ENCODE measurements around the gene SERINC5.
"Not testable (repeated sequence)": the region's sequence is repeated elsewhere in the genome, so short reads cannot be mapped to it uniquely, and the experiment has no call there.

Gene SERINC5

GRCh38 chr5:80125962-80126480, 129.8 kb downstream of the SERINC5 start:
- no peak for DNase-seq

- no peak for DNase-seq
Measured at GRCh38 chr5:80125022-80125961, 130.6 kb downstream of the SERINC5 start.

GRCh38 chr5:80124121-80124918, 131.5 kb downstream of the SERINC5 start:
- no peak for DNase-seq

DNA sequence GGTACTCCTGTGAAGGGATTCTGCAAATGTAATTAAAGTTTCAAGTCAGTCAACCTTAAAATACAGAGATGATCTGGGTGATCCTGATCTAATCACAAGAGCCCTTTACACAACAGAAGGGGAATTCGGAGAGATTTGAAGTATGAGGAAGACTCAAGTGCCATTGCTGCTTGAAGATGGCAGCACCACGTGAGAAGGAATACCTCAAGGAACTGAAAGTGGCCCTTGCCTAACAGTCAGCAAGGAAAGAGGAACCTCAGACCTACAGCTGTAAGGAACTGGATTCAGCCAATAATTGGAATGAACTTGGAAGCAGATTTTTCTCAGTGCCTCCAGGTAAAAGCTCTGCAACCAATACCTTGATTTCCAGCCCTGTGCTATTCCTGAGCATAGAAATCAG, 133.3 kb downstream of the SERINC5 start:
- DNase-seq: no peak

DNA sequence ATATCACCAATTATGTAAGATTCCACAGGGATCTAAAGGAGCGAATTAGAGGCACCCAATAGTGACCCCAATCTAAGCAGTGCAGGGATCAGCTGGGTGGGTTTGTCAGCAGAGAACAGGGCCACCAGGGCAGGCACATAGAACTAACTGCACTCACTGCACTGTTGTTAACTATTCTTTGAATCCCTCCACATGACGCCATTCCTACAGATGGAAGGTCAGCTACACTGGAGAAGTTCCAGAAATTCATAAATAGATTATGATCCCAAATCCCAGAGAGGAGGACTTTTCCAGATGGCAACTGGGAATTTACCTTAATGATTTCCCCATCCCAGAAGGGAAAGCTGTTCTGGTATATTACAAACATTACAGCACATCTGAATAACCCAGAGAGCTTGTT, 136.5 kb downstream of the SERINC5 start:
- DNase-seq: no peak

DNA sequence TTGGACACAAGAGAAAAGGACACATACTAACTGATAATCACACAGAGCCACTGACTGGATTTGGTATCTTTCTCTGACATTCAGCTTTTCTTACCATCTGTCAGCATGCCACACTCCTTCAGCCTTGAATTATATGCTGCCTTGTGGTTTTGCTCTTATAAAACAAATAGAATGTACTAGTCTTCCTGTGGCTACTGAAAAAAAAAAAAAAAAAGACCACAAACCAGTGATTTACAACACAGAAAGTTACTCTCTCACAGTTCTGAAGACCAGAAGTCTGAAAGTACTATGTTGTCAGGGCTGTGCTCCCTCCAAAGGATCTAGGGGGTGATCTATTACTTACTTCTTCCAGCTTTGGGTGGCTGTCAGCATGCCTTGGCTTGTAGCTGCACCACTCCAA, 138.4 kb downstream of the SERINC5 start:
- no peak for DNase-seq

DNA sequence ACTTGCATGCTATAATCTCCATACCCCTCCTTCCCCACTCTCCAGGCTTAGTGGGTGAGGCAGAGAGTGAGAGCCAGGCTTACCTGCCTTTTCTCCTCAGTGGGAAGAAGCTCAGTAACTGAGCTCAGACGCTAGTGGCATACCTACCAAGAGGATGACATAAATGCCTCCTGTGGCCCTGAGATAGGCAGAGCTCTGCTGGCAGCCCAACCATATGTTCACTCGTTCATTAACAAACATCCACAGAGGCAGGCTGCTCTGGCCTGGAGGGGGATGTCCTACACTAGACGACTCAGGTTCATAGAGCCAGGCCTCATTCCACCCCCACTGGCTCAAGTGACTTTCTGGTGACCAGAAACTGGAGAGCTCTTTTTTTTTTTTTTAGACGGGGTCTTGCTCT, 139.4 kb downstream of the SERINC5 start:
- no peak for DNase-seq

GRCh38 chr5:80116000-80116399, 139.8 kb downstream of the SERINC5 start:
- DNase-seq: no peak

GRCh38 chr5:80114860-80115259, 141.0 kb downstream of the SERINC5 start:
- no peak for DNase-seq

DNA sequence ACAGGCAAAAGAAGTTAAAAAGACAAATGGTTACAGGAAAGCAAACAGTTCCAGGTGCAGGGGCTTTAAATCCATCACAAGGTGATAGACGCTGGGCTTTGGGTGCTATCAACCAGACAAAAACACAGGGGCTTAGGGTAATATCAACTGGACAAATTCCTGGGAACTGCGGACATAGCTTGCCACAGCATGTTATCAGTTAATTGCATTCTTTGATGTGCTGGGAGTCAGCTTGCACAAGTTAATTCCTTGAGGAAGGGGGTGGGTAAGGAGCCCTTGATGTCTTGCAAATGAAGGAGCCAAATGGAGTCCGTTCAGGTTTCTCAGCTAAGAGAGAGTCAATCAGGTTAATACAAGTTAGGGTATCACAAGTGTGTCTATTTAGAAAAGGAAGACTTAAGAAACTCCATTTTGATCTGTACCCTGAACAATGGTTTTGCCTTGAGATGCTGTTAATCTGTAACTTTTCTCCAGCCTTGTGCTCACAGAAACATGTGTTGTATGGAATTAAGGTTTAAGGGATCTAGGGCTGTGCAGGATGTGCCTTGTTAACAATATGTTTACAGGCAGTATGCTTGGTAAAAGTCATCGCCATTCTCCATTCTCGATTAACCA, 144.4 kb downstream of the SERINC5 start:
- not testable (repeated sequence) for DNase-seq

DNA sequence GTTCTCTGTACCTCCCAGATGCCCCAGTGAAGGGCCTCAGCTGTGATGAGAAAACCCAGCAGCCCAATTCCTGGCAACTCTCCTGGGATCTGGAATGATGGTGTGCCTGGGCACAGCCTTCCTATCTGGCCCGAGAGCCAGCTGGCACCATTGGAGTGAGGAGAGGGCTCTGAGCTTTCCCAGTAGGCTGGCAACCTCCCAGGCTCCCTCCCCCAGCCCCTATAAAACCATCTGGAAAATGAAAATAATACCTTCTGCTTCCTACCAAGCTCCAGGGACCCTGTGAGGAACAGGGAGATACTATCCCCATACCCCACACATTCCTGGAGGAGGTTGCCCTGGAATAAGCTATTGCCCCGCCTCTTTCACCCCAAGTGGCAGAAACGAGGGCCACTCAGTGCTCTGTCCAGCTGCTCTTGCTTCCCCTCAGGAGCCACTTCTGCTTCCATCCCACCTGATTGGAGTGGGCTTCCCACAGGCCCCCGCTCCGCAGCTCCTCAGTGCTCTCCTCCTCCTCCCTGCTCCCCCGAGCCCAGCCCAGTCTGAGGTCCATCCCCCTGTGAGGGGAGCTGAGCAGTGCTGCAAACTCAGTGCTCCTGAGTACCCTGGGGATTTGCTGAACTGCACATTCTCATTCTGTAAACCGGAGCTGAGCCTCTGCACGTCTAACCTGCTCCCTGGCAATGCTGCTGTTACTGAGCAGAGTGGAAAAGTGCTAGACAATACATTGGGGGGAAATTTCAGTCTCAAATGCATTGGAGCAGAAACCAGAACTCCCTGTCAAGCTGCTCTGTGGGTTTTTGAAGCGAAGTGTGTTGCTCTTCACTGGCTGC, 146.0 kb downstream of the SERINC5 start:
- DNase-seq: no peak

- DNase-seq: no peak
Measured at GRCh38 chr5:80106916-80107315, 148.9 kb downstream of the SERINC5 start.

DNA sequence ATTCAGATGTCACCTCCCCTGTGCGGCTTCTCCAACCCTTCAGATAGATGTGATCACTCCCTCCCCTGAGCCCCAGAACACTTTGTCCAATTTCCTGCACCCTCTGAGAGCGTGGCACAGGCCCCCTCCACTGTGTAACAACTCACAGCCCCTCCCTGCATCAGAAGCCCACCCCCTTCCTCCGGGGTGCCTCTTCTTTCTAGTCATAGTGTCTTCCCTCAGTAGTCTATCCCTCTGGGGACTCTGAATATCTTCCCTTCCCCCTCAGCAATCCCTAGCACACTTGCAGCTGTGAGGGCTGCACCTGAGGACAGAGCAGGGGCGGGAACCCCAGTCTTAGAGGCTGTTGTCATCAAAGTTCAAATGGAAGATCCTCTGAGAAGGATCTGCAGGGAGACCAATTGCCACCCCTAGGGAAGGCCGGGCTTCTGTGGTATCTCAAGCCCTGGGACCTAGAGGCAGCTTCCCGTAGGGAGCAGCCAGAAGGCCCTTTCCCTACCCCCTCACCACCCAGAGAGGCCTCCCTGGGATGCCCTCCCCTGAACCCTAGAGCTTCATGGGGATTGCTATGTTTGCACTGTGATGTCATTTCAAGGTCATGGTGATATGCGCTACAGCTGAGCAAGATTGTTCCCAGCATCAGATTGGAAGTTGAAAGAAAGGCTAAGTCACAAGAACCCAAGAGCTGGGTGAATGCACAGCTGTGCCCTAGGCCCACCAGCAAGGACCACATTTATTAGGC, 150.0 kb downstream of the SERINC5 start:
- DNase-seq: no peak

DNA sequence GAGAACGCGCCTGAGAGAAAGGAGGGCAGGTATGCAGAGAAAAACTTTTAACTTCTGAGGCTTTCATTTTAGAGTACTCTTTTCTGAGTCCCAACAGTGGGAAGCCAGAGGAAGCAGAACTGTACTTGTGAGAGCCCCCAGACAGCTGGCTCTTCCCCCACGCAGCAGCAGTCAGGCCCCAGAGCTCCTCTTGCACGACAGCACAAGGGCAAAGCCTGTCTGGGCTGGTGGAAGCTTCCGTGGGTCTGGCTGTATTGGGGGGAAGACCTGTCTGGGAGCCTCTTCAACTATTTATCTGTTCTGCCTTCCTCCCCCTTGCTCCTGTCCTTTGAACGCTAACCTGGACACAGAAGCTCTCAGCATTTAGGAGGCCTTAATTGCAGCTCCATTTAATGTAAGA, 152.5 kb downstream of the SERINC5 start:
- no peak for DNase-seq

- DNase-seq: no peak
Measured at GRCh38 chr5:80101993-80102392, 153.9 kb downstream of the SERINC5 start.

DNA sequence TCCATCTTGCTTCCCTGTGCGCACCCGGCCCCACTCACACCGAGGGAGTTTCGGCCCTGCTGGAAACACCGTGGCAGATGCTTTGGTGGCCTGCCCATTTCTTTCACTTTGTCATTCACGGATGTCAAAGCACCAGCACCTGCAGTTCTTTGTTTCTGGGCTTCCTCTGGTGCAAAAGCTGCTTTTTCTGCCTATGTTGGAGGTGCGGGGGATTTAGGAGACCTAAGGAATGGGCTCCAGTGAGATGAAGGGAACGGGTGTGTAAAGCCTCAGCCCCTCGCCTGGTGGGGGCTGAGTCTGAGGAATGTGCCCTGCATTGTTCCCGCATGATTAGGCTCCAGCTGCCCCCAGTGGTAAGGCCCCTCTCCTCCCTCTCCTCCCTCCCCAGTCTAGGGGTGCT, 158.4 kb downstream of the SERINC5 start:
- DNase-seq: no peak

DNA sequence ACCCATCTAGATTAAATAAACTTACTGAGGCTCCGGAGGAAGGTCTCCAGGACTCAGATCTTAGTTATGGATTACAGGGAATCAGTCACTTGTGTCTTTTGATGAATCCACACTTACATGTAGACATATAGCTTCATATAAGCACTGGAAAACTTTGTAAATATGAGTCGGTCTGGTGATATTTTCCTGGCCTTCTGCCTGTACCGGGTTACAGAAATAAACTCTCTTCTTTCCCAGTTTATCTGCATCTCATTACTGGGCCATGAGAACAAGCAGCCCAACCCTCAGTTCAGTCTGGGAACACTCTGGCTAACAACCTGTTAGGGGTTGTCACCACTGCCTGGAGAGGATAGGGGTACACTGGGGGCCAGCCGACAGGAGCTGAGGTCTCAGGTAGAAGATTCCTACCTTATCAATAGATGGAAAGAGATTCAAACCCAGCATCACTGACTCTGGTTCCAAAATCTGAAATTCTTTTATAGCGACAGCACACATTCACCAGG, 161.6 kb downstream of the SERINC5 start:
- no peak for DNase-seq

- DNase-seq: no peak
Measured at GRCh38 chr5:80093796-80094195, 162.1 kb downstream of the SERINC5 start.

GRCh38 chr5:80092486-80093107, 163.3 kb downstream of the SERINC5 start:
- no peak for DNase-seq

DNA sequence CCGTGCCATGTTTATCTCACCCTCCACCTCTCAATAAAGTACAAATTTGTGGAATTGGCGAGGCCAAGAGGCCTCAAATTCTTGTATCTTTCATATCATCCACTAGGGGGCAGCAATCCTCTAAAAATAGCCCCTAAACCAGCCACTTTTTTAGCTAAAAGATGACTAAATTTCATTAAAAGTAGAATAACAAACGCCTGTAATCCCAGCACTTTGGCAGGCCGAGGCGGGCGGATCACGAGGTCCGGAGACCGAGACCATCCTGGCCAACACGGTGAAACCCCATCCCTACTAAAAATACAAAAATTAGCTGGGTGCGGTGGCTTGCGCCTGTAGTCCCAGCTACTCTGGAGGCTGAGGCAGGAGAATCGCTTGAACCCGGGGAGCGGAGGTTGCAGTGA, 164.1 kb downstream of the SERINC5 start:
- not testable (repeated sequence) for DNase-seq

DNA sequence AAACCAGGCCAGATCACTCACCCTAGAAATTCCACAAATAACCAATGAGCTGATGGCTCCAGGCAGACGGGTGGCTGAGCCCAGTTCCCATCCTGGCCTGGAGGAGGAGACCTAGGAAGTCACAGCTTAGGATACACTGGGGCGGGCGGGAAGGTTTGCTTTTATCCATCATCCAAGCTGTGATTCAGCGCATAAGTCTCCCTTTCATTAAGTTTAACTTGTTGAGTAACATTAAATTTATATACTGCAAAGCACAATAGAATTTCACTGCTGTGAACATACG, 165.0 kb downstream of the SERINC5 start:
- no peak for DNase-seq
